A549 (cell line): Measurements from ENCODE around the gene CCDC171.

Experiments used
- MYC ChIP-seq: IDR thresholded peaks from 2 replicates; pipeline ENCODE4 v1.6.1; 2012; ENCODE audit warnings: mild to moderate bottlenecking, inconsistent platforms, low read length, improper control_type of control experiment, borderline replicate concordance
- POLR2A ChIP-seq: IDR thresholded peaks from 2 replicates; pipeline ENCODE4 v1.6.1; 2012; ENCODE audit warnings: mild to moderate bottlenecking, low read length
- TF ChIP-seq, protein P1 (sequence below): fragments of >200 bp; sonication (Bioruptor Twin); formaldehyde crosslinking; IDR thresholded peaks from 3 replicates; pipeline ENCODE4 v1.5.1; 2016

DNA sequence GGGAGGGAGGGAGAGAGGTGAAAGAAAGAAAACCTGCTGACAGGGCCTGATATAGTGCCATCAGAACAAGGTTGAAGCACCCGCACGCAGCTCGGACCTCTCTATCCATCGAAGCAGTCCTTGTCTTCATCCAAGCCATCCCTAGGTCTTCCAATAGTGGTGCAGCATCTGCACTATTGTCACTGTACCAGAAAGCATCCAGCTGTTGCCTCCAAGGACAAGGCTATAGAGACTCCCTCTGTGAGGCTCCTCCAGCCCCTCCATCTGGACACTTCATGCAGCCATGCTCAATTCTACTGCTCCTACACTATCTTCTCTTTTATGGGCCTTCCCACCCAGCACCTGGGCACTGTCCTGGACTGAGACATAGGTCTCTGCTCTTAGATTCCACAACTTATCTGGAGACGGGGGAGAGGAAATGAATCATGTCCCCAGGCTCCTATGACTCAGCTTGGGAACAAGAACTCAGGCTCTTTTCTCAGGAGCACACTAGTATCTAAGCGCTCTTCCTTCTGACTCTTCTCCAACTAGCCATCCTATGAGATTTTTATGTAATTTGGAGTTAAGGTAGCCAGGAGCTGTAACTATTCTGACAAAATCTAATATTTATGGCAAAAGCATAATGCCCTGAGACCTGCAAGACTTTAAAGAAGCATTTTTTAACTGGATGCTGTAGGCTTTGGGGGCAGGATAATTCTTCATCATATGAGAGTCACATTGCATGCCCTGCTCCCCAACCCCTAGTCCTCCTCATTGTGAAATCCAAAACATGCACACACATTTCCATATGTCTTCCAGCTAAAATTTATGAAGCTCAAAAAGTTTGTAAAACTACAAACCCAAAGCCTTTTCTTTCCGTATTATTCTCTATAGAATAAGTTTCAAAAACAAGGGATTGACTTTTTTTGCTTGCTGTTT is 446.8 kb downstream of the CCDC171 start:
- TF ChIP-seq POLR2A (no peak), MYC (no peak)
- TF ChIP-seq, protein P1, sequence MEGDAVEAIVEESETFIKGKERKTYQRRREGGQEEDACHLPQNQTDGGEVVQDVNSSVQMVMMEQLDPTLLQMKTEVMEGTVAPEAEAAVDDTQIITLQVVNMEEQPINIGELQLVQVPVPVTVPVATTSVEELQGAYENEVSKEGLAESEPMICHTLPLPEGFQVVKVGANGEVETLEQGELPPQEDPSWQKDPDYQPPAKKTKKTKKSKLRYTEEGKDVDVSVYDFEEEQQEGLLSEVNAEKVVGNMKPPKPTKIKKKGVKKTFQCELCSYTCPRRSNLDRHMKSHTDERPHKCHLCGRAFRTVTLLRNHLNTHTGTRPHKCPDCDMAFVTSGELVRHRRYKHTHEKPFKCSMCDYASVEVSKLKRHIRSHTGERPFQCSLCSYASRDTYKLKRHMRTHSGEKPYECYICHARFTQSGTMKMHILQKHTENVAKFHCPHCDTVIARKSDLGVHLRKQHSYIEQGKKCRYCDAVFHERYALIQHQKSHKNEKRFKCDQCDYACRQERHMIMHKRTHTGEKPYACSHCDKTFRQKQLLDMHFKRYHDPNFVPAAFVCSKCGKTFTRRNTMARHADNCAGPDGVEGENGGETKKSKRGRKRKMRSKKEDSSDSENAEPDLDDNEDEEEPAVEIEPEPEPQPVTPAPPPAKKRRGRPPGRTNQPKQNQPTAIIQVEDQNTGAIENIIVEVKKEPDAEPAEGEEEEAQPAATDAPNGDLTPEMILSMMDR = no peak
